Raji (cell line): ENCODE data around the gene ADRM1.

Source experiments
- POLR2A ChIP-seq: IDR thresholded peaks from 2 replicates; pipeline ENCODE4 v1.6.1; 2011; ENCODE audit warnings: low read depth, low read length, control low read depth; ENCODE audit not compliant: insufficient read depth

ADRM1 gene

DNA sequence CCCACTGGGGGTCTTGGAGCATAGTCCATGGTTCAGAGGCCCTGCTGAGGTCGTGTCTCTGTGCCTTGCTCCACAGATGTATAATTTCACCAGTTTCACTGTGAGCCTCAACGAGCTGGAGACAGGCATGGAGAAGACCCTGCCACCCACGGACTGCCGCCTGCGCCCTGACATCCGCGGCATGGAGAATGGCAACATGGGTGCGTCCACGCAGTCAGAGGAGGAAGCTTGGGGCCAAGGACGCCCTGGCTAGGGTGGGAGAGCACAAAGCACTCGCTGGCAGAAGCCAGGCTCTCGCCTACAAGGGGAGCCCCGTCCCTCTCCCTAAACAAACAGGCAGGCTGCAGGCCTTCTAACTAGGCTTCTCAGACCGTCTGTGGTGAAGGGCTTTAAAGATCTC, 13.7 kb upstream of the ADRM1 start:
- no peak for TF ChIP-seq POLR2A

DNA sequence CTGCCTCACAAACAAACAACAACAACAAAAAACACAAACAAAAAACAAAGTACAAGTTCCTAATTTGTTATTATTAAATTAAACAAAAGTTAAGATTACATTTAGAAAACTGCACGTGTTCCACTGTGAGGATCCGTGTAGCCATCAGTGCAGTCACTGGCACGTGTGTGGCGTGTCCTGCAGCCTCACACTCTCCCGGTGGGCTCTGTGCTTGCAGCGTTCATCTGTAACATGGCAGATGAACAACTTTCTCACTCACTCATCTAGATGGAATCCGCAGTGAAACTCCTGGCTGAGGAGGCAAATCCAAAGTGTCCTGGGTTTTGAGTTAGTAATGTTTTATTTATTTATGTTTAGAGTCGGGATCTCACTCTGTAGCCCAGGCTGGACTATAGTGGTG, 12.9 kb upstream of the ADRM1 start:
- TF ChIP-seq POLR2A, result no peak

DNA sequence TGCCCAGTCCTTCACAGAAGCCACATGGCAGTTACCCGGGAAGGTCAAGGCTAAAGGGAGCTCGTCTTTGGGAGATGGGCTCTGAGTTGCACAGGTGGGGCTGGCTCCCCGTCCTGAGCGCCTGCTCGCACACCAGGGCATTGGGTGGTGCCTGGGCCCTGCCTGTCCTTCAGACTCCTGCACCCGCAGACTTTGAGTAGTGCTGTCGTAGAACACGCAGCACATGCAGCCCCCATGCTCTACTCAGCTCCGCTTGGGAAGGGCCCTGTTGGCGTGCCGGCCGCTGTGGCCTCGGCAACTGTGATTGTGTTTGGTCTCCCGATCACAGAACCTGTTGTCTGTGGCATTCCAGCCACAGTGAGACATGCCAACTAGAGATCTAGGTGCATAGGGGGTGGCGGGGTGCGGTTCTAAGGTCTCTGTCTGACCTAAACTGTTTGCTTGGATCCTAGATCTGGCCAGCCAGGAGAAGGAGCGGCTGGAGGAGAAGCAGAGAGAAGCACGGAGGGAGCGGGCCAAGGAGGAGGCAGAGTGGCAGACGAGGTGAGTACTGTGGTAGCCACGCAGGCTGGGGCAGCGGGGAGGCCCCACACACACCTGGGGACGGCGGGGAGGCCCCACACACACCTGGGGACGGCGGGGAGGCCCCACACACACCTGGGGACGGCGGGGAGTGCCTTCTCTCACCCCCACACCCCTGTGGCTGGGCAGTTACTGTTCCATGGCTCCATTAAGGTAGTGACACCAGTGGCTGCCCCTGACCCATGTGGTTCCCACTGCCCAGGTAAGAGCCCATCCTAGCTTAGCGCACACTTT, 11.3 kb upstream of the ADRM1 start:
- TF ChIP-seq POLR2A, result no peak

DNA sequence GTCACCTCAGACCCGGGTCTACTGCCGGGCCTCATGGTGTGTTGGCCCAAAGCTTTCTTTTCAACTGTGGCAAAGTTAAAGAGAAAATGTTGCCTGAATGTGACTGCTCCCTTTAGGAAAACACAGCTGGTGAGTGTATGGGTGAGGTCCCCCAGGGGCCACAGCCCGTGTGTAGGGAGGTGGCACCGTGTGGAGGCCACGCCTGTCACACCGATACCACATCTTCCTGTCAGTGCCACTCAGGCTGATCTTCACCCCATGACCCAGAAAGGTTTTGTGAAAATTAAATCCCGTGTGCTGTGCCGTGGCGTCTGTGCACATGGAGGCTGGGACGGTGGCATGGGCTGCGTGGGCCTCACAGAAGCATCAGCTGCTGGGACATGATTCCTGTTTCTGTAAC, 10.7 kb upstream of the ADRM1 start:
- no peak for TF ChIP-seq POLR2A

DNA sequence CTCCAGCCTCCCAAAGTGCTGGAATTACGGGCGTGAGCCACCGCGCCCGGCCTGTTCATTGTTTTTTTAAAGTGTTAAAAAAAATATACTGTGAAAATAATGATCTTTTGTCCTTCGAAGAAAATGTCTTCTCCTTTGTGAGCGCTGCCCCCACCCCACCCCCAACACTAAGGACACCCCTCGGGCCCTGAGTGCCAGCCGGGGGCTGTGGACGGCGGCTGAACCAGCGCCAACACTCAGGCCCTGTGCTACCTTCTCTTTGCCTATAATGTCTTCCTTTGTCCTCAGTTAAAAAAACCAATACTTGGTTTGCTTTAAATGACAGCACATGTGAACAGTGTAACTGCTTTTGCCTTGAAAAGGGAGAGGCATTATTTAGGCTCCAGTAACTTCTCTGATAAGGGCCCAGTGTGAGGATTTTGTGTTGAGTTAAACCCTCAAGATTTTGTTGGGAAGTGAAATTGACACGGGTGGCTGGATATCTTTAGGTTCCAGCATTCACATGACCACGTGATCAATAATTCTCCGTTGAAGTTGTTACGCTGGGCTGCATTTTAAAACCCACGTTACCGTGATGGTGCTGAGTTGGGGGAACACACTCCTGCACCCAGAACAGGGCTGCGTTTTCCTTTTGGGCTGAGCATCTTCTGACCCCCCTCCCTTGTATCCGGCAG, 9.5 kb upstream of the ADRM1 start:
- no peak for TF ChIP-seq POLR2A

DNA sequence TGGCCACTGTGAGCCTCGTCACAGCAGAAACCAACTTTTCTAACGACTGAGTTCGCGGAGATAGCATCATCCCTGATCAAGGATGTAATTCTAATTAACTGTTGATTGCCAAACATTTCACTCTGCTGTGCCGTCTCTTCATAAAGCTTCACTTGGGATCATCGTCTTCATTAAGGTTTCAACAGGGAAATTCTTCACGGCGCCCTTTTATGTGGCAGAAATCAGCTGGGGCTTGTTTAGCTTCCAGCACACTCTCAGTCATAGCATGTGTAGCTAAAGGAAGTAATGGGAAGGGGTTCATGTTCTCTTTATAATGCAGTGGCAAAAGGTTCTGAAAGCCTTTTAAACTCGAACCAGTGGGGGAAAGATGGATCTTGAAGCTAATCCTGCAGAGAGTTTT, 8.9 kb upstream of the ADRM1 start:
- no peak for TF ChIP-seq POLR2A

DNA sequence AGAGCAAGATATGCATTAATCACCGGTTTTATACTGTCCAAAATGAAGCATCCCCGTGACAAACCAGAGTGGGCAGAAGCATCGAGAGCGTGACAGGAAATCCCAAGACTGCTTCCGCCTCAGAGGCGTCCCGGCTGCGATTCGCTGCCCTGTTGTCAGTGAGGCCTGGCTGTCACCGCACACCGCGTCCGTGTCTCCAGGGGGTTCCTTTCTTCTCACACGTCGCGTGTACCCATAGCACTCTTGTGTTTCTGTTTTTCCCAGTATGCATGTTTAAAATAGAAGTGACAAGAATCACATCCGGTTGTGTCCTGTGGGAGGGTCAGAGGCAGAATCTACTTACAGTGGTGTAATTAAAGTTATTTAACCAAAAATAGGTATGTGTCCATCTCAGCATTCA, 8.3 kb upstream of the ADRM1 start:
- TF ChIP-seq POLR2A, result no peak

DNA sequence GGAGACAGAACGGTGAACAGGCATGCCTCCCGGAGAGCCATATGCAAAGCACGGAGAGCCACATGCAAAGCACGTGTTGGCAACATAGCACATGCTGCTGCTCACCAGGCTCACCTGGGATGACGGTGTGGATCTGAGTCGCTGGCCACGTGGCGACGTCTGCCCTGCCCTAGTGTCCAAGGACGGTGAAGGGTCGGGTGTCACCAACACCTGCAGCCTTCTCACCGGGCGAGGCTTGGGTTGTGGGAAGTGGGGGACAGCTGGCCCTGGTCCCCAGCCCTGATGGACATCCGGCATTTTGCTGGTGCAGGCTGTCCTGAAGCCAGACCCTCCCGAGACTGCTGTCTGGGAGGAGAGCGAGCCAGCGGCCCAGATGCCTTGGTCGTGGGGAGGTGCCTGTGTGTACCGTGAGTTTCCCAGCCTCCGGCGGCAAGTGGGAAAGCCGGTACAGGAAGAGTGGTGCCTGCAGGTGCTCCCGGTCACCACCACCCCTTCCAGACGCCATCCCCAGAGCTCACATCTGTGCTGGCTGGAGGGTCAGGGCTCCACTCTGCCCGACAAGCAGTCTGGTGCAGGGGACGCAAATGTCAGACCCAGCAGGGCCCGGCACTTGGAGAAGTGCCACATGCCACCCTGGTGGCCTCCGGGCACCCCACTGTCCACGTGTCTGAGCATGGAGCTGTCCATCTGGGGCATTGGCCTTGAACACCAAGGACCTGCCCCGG, 5.9 kb upstream of the ADRM1 start:
- TF ChIP-seq POLR2A, result no peak

DNA sequence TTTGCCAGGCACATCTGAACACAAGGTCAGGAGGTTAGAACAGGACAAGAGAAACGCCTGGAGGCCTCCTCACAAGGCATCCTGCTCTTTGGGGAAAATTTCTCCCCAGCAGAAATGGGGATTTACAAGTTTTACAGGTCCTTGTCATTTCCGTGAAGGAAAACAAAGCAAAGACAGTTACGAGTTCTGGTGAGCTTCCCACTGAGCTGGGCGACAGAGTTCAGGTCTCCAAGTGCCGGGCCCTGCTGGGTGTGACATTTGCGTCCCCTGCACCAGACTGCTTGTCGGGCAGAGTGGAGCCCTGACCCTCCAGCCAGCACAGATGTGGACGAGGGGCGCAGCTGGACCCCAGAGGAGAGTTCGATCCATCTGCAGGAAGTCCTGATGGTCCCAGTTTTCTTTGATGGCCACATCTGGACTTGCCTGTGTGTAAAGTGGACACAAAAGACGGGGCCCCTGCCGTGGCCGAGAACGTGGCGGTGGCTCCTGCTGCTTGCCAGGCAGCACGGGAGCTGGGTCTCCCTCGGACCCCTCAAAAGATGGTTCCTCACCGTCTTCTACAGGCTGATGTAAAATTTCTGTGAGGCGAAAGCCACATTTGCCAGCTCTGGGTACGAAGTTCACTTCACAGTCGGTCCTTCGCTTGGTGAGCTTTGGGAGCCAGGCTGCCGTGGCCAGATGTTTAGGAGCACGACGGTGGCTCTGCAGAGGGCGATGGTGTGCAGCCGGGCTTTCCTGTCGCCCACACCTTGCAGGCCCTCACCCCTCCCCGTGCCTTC, 5.2 kb upstream of the ADRM1 start:
- no peak for TF ChIP-seq POLR2A

DNA sequence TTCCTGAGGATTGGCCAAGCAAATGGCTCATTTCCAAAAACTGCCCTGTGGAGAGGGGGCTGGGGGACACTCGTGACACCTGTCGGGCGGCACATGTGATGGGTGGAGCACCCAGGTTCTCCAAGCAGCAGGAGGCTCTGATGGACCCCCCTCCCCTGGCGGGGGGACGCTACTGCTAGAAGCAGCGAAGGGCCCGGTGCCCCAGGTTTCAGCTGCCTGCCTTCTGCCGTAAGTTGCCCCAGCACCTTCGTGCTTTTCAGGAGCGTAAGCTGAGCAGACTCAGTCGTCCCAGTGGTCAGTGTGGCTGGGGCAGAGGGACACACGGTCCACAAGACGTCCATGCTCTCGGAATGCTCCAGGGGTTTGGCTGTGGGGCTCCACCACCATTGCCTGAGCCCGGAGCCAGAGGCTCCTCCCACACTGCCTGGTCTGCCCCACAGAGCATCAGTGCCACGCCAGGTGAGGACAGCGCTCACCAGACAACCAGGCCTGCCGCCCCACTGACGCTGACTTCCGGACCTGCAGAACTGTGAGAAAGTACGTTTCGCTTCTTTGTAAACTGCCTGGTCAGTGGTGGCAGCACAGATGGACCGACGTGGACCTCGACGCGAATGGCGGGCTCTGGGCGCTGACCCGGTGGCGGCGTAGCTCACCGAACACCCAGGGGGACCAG, 4.1 kb upstream of the ADRM1 start:
- TF ChIP-seq POLR2A, result no peak

DNA sequence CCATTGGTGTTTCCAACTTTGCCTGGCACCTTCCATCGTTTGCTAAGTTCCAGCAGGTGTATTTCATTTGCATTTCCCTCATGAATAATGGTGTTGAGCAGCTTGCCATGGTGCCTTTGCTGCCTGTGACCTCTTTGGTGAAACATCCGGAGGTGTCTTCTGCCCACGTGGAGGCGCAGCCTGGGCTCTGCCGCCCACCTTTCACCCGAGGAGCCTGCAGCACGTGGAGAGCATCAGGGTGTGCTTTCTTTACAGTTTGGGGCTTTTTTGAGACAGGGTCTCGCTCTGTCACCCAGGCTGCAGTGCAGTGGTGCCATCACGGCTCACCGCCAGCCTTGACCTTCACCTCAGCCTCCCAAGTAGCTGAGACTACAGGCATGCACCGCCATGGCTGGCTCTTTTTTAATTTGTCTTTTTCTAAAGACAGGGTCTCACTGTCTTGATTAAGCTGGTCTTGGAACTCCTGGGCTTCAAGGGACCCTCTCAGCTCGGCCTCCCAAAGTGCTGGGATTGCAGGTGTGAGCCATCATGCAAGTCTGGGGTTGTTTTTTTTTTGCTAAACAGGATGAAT, 3.0 kb upstream of the ADRM1 start:
- no peak for TF ChIP-seq POLR2A

DNA sequence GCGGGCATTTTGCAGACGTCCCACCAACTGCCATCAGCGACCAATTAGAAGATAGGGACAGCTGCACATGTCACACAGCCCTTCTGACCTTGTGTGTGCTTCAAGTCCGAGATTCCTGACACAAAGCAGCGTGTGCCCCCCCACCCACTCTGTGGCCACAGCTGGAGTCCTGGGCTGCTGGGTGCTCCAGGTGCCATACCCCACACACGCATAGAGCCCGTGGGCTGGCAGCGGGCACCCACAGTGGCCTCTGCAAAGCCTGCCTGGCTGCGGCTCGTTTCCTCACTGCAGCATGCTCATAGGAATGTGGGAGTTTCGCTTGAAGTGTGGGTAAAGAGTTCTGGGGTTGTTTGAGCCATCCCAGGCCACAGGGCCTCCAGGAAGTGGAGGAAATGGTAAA, 2.5 kb upstream of the ADRM1 start:
- no peak for TF ChIP-seq POLR2A

DNA sequence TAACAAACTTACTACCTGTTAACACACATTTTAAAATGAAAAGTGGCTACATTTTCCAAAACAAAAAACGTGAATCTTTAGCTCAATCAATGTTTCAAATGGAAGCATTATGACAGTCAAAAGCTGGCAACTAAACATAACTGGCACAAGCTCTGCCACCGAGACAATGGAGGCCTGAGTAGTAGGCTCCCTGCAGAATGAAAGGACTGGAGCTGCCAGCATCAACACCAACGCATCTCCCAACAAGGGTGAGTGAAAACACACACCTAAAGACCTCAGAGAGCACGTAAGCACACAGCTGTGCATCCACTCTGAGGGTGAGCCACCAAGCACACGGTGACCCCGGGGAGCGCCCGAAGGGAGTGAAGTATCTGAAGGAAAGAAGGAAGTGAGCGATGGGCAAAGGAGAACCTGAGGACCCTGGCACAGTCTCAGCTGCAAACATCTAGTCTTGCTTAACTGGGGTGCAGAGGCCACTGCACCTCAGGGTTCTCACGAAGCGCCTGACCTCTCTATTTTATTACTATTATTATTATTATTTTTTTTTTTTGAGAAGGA, 1.6 kb upstream of the ADRM1 start:
- no peak for TF ChIP-seq POLR2A

DNA sequence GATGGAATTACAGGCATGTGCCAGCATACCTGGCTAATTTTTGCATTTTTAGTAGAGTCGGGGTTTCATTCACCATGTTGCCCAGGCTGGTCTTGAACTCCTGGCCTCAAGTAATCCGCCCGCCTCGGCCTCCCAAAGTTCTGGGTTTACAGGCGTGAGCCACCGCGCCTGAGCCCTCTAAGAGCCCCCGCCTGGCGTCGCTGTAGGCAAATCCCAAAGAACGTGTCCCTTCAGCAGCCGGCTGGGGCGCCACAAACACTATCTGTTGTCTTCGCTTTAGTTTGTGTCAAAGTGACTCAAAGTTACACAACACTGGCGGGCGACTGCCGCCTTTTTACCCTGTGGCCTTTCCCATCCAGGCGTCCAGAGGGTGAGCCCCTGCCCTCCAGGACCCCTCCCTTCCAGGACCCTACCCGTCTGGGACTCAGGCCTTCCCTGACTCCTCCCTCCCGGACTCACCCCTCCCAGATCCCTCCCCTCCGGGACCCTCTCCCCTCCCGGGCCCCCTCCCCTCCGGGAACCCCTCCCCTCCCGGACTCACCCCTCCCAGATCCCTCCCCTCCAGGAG, 940 bp upstream of the ADRM1 start:
- peak; percentile 45 for TF ChIP-seq POLR2A
